HG03457 (cell line): Measurements from ENCODE around the gene CD79A.
"Not testable (repeated sequence)": the region's sequence is repeated elsewhere in the genome, so short reads cannot be mapped to it uniquely, and the experiment has no call there.

ENCODE experiments used
- ATAC-seq: cut with Tn5 transposase; IDR thresholded peaks from one replicate; pipeline ENCODE4 v1.9.1; 2021; ENCODE audit warnings: moderate number of reproducible peaks; ENCODE audit not compliant: unreplicated experiment

CD79A gene

GRCh38 chr19:41862445-41862986 lies 14.6 kb upstream of the CD79A start:
- no peak for ATAC-seq

- ATAC-seq: no peak
Observed at GRCh38 chr19:41863209-41863931, 13.7 kb upstream of the CD79A start.

- no peak for ATAC-seq
Observed at GRCh38 chr19:41864374-41864773, 12.7 kb upstream of the CD79A start.

GRCh38 chr19:41866284-41866683 lies 10.8 kb upstream of the CD79A start:
- ATAC-seq: no peak

GRCh38 chr19:41868120-41868988 lies 8.7 kb upstream of the CD79A start:
- no peak for ATAC-seq

GRCh38 chr19:41868989-41869300 lies 8.1 kb upstream of the CD79A start:
- no peak for ATAC-seq

- no peak for ATAC-seq
Observed at GRCh38 chr19:41869374-41869955, 7.6 kb upstream of the CD79A start.

- ATAC-seq: no peak
Observed at GRCh38 chr19:41870401-41870873, 6.6 kb upstream of the CD79A start.

GRCh38 chr19:41871573-41872383 lies 5.3 kb upstream of the CD79A start:
- ATAC-seq: no peak

- ATAC-seq: no peak
Observed at GRCh38 chr19:41872384-41872774, 4.7 kb upstream of the CD79A start.

GRCh38 chr19:41872775-41873647 lies 4.1 kb upstream of the CD79A start:
- ATAC-seq: no peak

- not testable (repeated sequence) for ATAC-seq
Observed at GRCh38 chr19:41875973-41876372, 1.1 kb upstream of the CD79A start.

- no peak for ATAC-seq
Observed at GRCh38 chr19:41877916-41878905, 1.1 kb downstream of the CD79A start.

GRCh38 chr19:41879080-41879479 lies 2.0 kb downstream of the CD79A start:
- no peak for ATAC-seq

GRCh38 chr19:41879670-41880328 lies 2.7 kb downstream of the CD79A start:
- ATAC-seq: no peak

- ATAC-seq: no peak
Observed at GRCh38 chr19:41880329-41880708, 3.2 kb downstream of the CD79A start.

GRCh38 chr19:41882568-41883462 lies 5.7 kb downstream of the CD79A start, which contains the start of gene ARHGEF1:
ARHGEF1 (plus strand) TSS chr19:41883184; CDS start chr19:41888083, 4,899 bp downstream.
- no peak for ATAC-seq
